NCI-H2196 (cell line): ENCODE measurements around the gene ARL8A.
"Not testable (repeated sequence)": the region's sequence is repeated elsewhere in the genome, so short reads cannot be mapped to it uniquely, and the experiment has no call there.

Experiments
- DNase-seq: peaks from one replicate; lab custom pipeline; 2025; ENCODE audit not compliant: unreplicated experiment; lab: John Stamatoyannopoulos, UW

Gene ARL8A

GRCh38 chr1:202159534-202160371 is 15.2 kb upstream of the ARL8A start:
- no peak for DNase-seq

- no peak for DNase-seq
Observed at GRCh38 chr1:202158810-202159533, 14.4 kb upstream of the ARL8A start.

DNA sequence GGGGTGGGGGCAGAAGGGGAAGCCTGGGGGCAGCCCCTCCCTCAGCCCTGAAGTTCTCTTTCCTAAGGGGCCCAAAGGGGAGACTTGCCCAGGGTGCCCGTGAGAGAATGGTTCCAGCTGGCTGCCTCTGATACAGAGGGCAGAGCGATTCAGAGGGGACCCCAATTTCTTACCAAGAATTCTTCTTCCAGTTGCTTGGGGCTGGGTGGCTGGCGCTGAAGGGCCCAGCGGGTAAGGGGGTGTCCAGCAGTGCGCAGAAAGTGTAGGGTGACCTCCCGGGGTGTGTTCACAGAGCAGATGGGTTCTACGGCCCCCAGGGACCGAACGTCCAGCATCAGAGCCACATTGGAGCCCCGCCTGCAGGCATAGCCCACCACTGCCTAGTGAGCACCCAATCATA is 13.4 kb upstream of the ARL8A start:
- no peak for DNase-seq

GRCh38 chr1:202156590-202156989 is 12.1 kb upstream of the ARL8A start:
- DNase-seq = no peak

- DNase-seq = peak; percentile 86
Observed at GRCh38 chr1:202155478-202156021, 11.0 kb upstream of the ARL8A start.

GRCh38 chr1:202154766-202155477 is 10.4 kb upstream of the ARL8A start:
- peak; percentile 58 for DNase-seq

- no peak for DNase-seq
Observed at GRCh38 chr1:202154148-202154765, 9.7 kb upstream of the ARL8A start.

DNA sequence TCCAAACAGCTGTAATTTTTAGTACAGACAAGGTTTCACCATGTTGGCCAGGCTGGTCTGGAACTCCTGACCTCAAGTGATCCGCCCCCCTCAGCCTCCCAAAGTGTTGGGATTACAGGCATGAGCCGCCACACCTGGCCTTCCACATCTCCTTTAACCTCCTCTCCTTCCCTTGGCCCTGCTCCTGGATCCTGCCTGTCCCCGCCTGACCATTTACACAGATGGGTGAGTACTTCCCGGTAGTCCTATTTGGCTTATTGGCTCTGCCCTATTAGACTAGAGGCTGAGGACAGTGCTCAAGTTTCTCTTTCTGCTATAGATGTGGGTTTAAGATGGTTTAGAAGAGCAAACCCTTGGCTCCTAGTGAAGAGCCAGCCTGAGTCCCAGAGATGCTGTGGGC is 8.7 kb upstream of the ARL8A start:
- DNase-seq = no peak

- no peak for DNase-seq
Observed at GRCh38 chr1:202152399-202152798, 7.9 kb upstream of the ARL8A start.

DNA sequence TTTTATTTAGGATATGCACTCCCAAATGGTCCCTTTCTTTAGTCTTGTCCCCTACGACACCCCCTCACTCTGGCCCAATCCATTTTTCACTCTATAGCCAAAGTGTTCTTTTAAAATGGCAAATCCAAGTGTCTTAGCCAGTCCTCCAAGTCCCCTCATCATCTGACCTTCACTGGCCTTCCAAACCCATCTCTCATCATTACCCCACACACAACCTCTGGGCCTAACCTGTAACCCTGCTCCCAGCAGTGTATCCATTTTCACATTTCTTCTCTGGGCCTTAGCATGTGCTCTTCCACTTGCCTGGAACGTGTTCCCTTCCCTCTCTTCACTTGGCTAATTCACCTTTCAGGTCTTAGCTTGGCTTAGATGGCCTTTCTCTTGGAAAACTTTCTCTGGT is 6.5 kb upstream of the ARL8A start:
- DNase-seq = no peak

GRCh38 chr1:202150602-202151001 is 6.1 kb upstream of the ARL8A start:
- no peak for DNase-seq

GRCh38 chr1:202150187-202150586 is 5.7 kb upstream of the ARL8A start:
- no peak for DNase-seq

- no peak for DNase-seq
Observed at GRCh38 chr1:202149566-202149965, 5.0 kb upstream of the ARL8A start.

DNA sequence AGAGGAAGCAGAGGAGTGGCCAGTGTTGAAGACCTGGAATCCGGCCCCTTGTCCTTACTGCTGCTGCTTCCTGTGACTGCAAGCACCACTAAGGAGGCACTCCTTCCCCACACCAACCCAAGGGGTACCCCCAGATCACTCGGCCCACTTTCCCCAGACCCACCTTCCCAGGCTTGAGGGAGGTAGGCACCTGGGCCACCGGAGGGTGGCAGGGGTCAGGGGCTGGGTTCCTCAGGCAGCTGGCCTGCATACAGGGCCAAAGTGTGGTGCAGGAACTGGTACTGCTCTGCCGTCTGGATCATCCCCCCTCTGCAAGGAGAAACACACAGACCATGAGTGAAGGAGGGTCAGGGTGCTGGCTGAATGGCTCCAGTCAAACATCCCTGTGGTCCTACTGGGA is 3.9 kb upstream of the ARL8A start:
- DNase-seq = no peak

- no peak for DNase-seq
Observed at GRCh38 chr1:202146993-202147392, 2.5 kb upstream of the ARL8A start.

- DNase-seq = no peak
Observed at GRCh38 chr1:202146279-202146678, 1.7 kb upstream of the ARL8A start.

DNA sequence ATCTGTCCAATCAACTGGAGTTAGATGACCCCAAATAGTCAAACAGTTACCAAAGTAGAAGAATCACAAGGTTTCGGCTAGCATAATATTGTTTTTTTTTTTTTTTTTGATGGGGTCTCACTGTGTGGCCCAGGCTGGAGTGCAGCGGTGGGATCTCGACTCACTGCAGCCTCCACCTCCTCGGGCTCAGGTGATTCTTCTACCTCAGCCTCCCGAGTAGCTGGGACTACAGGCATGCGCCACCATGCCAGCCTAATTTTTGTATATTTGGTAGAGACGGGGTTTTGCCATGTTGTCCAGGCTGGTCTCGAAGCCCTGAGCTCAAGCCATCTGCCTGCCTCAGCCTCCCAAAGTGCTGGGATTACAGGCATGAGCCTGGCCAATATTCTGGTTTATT is 1.2 kb upstream of the ARL8A start:
- DNase-seq = not testable (repeated sequence)

DNA sequence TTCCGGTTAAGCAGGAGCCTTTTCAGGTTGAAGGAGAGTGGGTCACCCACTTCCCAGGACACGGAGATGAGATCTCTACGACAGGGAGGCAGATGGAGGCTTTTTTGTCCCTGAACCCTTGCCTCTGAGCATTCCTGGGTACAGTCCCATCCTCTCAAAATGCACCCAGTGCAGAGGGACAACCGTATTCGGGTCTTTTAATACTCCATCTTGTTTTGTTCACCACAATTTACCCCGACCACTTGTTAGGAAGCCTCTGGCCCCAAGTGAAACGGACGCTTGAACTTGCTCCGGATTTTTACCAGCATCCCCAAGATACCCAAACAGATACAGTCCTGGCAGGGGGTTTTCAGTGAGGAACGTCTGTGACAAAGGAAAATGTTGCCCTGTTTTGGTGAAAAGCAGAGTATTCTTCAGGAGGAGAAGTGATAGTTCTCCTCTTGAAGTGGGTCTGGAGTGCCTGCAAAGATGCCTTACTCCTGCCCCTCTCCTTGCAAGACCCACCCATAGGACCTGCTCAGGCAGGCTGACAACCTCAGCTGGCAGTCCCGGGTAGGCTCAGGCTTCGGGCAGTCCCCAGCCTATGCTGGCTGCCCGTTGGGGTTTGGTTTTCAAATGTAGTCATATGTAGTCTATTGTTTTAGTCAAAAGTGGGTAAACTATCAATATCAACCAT is 669 bp upstream of the ARL8A start:
- no peak for DNase-seq

GRCh38 chr1:202143768-202144401 is 652 bp downstream of the ARL8A start:
- no peak for DNase-seq
